ENCODE data around the gene FGGY. TPM values are rescaled to one million over a fixed set of nuclear protein-coding genes. Genes with fewer than 3 reads are reported as not detected.
A peak's percentile ranks its signal among the peaks of the same experiment; 100 is the strongest.

The FGGY gene
- total RNA-seq, 4 donors from 2014 or later: 24.9 to 35.9 (median 30.5) TPM

GRCh38 chr1:59698386-59698785 is 401.5 kb downstream of the FGGY start:
- Histone ChIP-seq H3K27me3 (no peaks in the 10 kb centered on the region), H3K4me1 (peaks cover 43 to 50% of the 10 kb centered on the region in 2 donors), H3K9me3 (no peaks in the 10 kb centered on the region), H3K36me3 (no peaks in the 10 kb centered on the region), H3K27ac (peak overlapping the region; percentile 71 to 77 (median 74)), H3K4me3 (peak overlapping the region in 1 of 4 donors; percentile 12)
- DNase-seq (no peak), ATAC-seq (peak in 1 of 2 donors; percentile 7)
- no peak for TF ChIP-seq POLR2A (IDR thresholded peaks at IDR 0.05)
- TF ChIP-seq CTCF (IDR thresholded peaks at IDR 0.05 in 4 of 5, conservative IDR thresholded peaks at IDR 0.05 in 1 of 5): no peak
- in situ Hi-C loops (cut with MboI; ENCODE audit: low sequenced_read_pairs in 4 of 4) (loop anchor here (10.0 to 25.0 kb wide), 5 partner anchors 186 to 914 kb away; partner anchors contain the start of genes FGGY (in 2 of the 4) and JUN (in 2 of the 4)), intact Hi-C loops (cut with DNase I; ENCODE audit: low total_unique reads) (loop anchor here (2.0 to 5.0 kb wide), 4 partner anchors 266 to 796 kb away; partner anchors contain the start of gene FGGY)

GRCh38 chr1:59699227-59699847 is 402.4 kb downstream of the FGGY start:
- DNase-seq (no peak), ATAC-seq (peak; percentile 40 to 56)
- Histone ChIP-seq H3K4me3 (peak overlapping the region in 1 of 4 donors; percentile 12), H3K27ac (peak overlapping the region; percentile 71 to 77 (median 74)), H3K36me3 (no peaks in the 10 kb centered on the region), H3K4me1 (peaks cover 53 to 59% of the 10 kb centered on the region in 2 donors), H3K27me3 (no peaks in the 10 kb centered on the region), H3K9me3 (no peaks in the 10 kb centered on the region)
- TF ChIP-seq CTCF (IDR thresholded peaks at IDR 0.05 in 4 of 5, conservative IDR thresholded peaks at IDR 0.05 in 1 of 5) (peak; percentile 86 to 97 (median 93)), POLR2A (IDR thresholded peaks at IDR 0.05) (no peak)
- in situ Hi-C loops (cut with MboI; ENCODE audit: low sequenced_read_pairs in 4 of 4) (loop anchor here (10.0 to 25.0 kb wide), 5 partner anchors 187 to 915 kb away; partner anchors contain the start of genes FGGY (in 2 of the 4) and JUN (in 2 of the 4)), intact Hi-C loops (cut with DNase I; ENCODE audit: low total_unique reads) (loop anchor here (1.0 to 5.0 kb wide), 5 partner anchors 267 to 959 kb away; partner anchors contain the start of gene FGGY)

- Histone ChIP-seq H3K4me3 (no peak overlapping the region), H3K27ac (peak overlapping the region in 2 of 4 donors; percentile 10 to 76), H3K9me3 (no peaks in the 10 kb centered on the region), H3K27me3 (no peaks in the 10 kb centered on the region), H3K36me3 (no peaks in the 10 kb centered on the region), H3K4me1 (peaks cover 69 to 72% of the 10 kb centered on the region in 2 donors)
- ATAC-seq: no peak
- intact Hi-C loops (cut with DNase I; ENCODE audit: low total_unique reads) (no loop called here), in situ Hi-C loops (cut with MboI; ENCODE audit: low sequenced_read_pairs in 4 of 4) (no loop called here)
- no peak for DNase-seq
- no peak for TF ChIP-seq POLR2A (IDR thresholded peaks at IDR 0.05)
- no peak for TF ChIP-seq CTCF (IDR thresholded peaks at IDR 0.05 in 4 of 5, conservative IDR thresholded peaks at IDR 0.05 in 1 of 5)
These were observed 404.5 kb downstream of the FGGY start for GRCh38 chr1:59701376-59701775.

GRCh38 chr1:59703226-59703917 is 406.5 kb downstream of the FGGY start:
- H3K4me1 ChIP-seq: peaks cover 72 to 74% of the 10 kb centered on the region in 2 donors
- ATAC-seq (peak; percentile 20 to 51), DNase-seq (no peak)

More at GRCh38 chr1:59703226-59703917, 406.5 kb downstream of the FGGY start:
- peak overlapping the region; percentile 69 to 78 (median 75) for H3K27ac ChIP-seq
- no peaks in the 10 kb centered on the region for H3K36me3 ChIP-seq
- intact Hi-C loops (cut with DNase I; ENCODE audit: low total_unique reads): no loop called here
- no peaks in the 10 kb centered on the region for H3K9me3 ChIP-seq
- TF ChIP-seq CTCF (IDR thresholded peaks at IDR 0.05 in 4 of 5, conservative IDR thresholded peaks at IDR 0.05 in 1 of 5) (no peak), POLR2A (IDR thresholded peaks at IDR 0.05) (no peak)
- H3K4me3 ChIP-seq: no peak overlapping the region
- H3K27me3 ChIP-seq: no peaks in the 10 kb centered on the region
- in situ Hi-C loops (cut with MboI; ENCODE audit: low sequenced_read_pairs in 4 of 4): no loop called here
